ENCODE measurements around the gene ANKS3.

ANKS3 gene

DNA sequence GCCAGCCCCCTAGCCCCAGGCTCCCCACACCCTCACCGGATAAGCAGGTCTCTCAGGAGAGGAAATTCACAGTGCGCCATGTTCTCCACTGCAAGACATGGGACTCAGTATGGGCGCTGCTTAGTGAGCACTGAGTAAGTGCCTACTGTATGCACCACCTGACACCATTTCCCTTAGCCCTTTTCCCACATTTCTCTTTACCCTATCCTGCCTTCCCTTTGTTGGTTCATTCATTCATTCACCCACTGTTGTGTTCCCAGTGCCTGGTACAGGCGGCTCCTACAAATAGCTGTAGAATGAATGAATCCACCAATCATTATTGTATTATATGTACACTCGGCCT, 44.0 kb upstream of the ANKS3 start:
- Histone ChIP-seq H3F3A (ENCODE audit: insufficient read depth) (no peaks in the 10 kb centered on the region), H3K79me2 (ENCODE audit: insufficient read depth, low read length) (no peaks in the 10 kb centered on the region), H4K20me1 (ENCODE audit: low read depth, low read length) (no peaks in the 10 kb centered on the region), H3K27ac (ENCODE audit: low read depth, low read length) (no peak overlapping the region), H2AFZ (ENCODE audit: low read depth, low read length, severe bottlenecking) (no peak overlapping the region), H3K9me2 (replicated peaks; ENCODE audit: insufficient read depth, low read length) (no peaks in the 10 kb centered on the region), H3K4me3 (ENCODE audit: insufficient read depth, low read length, poor library complexity, severe bottlenecking) (no peak overlapping the region), H3K4me2 (ENCODE audit: low read depth, low read length, poor library complexity, severe bottlenecking) (no peak overlapping the region), H3K36me3 (ENCODE audit: low read length) (no peaks in the 10 kb centered on the region), H3K9me3 (ENCODE audit: insufficient read depth, low read length) (no peaks in the 10 kb centered on the region), H3K27me3 (ENCODE audit: low read length) (no peaks in the 10 kb centered on the region), H3K9ac (ENCODE audit: low read length) (no peak overlapping the region)
- TF ChIP-seq, protein P1, sequence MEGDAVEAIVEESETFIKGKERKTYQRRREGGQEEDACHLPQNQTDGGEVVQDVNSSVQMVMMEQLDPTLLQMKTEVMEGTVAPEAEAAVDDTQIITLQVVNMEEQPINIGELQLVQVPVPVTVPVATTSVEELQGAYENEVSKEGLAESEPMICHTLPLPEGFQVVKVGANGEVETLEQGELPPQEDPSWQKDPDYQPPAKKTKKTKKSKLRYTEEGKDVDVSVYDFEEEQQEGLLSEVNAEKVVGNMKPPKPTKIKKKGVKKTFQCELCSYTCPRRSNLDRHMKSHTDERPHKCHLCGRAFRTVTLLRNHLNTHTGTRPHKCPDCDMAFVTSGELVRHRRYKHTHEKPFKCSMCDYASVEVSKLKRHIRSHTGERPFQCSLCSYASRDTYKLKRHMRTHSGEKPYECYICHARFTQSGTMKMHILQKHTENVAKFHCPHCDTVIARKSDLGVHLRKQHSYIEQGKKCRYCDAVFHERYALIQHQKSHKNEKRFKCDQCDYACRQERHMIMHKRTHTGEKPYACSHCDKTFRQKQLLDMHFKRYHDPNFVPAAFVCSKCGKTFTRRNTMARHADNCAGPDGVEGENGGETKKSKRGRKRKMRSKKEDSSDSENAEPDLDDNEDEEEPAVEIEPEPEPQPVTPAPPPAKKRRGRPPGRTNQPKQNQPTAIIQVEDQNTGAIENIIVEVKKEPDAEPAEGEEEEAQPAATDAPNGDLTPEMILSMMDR (IDR thresholded peaks at IDR 0.05; ENCODE audit: insufficient read depth, low read length, poor library complexity, severe bottlenecking): no peak
- TF ChIP-seq EZH2phosphoT487 (conservative IDR thresholded peaks at IDR 0.05; ENCODE audit: low read length): no peak

DNA sequence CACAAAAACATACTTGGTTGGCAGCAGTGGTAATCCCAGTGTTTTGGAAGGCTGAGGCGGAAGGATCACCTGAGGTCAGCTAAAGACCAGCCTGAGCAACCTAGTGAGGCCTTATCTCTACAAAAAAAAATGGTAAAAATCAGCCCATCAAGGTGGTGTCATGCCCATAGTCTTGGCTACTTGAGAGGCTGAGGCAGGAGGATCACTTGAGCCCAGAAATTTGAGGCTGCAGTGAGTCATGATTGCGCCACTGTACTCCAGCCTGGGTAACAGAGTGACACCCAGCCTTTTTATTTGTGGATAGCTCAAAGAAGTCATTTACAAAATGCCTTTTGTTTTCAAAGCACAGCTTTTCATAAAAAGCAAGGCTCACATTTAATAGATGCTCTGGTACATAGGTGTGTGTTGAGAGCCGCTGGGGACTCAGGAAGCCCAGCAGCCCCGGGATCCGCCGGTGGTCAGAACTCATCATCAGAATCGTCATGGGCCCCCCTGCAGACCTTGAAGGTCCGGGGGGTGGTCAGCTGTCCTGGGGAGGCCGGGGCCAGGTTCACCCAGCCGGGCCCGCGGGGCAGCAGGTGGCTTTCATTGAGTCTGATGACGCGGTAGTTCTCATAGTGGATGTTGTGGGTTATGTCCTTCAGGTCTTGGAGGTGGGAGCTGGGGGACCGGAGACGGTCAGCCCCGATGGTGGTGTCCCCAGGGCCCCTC, 43.4 kb upstream of the ANKS3 start:
- no peak for TF ChIP-seq EZH2phosphoT487 (conservative IDR thresholded peaks at IDR 0.05; ENCODE audit: low read length)
- TF ChIP-seq, protein P1 (IDR thresholded peaks at IDR 0.05; ENCODE audit: insufficient read depth, low read length, poor library complexity, severe bottlenecking): no peak
- no peak overlapping the region for H3K4me2 ChIP-seq (ENCODE audit: low read depth, low read length, poor library complexity, severe bottlenecking)
- H3K79me2 ChIP-seq (ENCODE audit: insufficient read depth, low read length): no peaks in the 10 kb centered on the region
- no peaks in the 10 kb centered on the region for H3K27me3 ChIP-seq (ENCODE audit: low read length)
- no peaks in the 10 kb centered on the region for H3K9me3 ChIP-seq (ENCODE audit: insufficient read depth, low read length)
- no peak overlapping the region for H3K4me3 ChIP-seq (ENCODE audit: insufficient read depth, low read length, poor library complexity, severe bottlenecking)
- H3K27ac ChIP-seq (ENCODE audit: low read depth, low read length): no peak overlapping the region
- H3K9me2 ChIP-seq (replicated peaks; ENCODE audit: insufficient read depth, low read length): no peaks in the 10 kb centered on the region
- H3K9ac ChIP-seq (ENCODE audit: low read length): no peak overlapping the region
- no peak overlapping the region for H2AFZ ChIP-seq (ENCODE audit: low read depth, low read length, severe bottlenecking)
- no peaks in the 10 kb centered on the region for H4K20me1 ChIP-seq (ENCODE audit: low read depth, low read length)
- no peaks in the 10 kb centered on the region for H3F3A ChIP-seq (ENCODE audit: insufficient read depth)
- no peaks in the 10 kb centered on the region for H3K36me3 ChIP-seq (ENCODE audit: low read length)

DNA sequence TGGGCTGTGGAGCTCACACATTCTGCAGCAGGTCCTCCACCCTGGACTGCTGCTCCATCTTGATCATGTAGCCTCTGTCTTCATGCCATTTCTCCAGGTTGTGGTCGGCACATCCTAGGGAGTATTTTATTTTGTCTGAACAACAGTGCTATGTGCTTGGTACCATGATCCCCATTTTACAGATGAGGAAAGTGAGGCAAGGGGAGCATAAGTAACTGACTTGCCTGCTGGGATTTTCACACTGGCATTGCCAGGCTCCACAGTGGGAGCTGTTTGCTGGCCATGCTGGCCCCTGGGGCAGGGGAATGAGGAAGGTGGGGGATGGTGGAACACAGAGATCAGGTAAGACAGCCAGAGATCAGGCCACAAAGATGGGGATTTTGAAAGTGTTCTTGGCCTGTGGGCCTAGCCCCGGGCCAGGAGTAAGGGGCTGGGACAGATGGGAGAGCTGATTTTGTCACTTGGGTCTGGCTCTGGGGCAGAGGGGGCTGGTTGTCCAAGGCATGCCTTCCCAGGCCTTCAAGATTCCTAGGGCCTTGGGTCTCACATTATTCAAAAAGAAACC, 42.2 kb upstream of the ANKS3 start:
- H3K9me2 ChIP-seq (replicated peaks; ENCODE audit: insufficient read depth, low read length): no peaks in the 10 kb centered on the region
- H3K9me3 ChIP-seq (ENCODE audit: insufficient read depth, low read length): no peaks in the 10 kb centered on the region
- no peaks in the 10 kb centered on the region for H4K20me1 ChIP-seq (ENCODE audit: low read depth, low read length)
- no peak overlapping the region for H3K4me2 ChIP-seq (ENCODE audit: low read depth, low read length, poor library complexity, severe bottlenecking)
- H3K79me2 ChIP-seq (ENCODE audit: insufficient read depth, low read length): no peaks in the 10 kb centered on the region
- no peaks in the 10 kb centered on the region for H3K27me3 ChIP-seq (ENCODE audit: low read length)
- H3F3A ChIP-seq (ENCODE audit: insufficient read depth): no peaks in the 10 kb centered on the region
- no peak overlapping the region for H3K4me3 ChIP-seq (ENCODE audit: insufficient read depth, low read length, poor library complexity, severe bottlenecking)
- H3K27ac ChIP-seq (ENCODE audit: low read depth, low read length): no peak overlapping the region
- no peaks in the 10 kb centered on the region for H3K36me3 ChIP-seq (ENCODE audit: low read length)
- no peak overlapping the region for H2AFZ ChIP-seq (ENCODE audit: low read depth, low read length, severe bottlenecking)
- H3K9ac ChIP-seq (ENCODE audit: low read length): no peak overlapping the region
- no peak for TF ChIP-seq EZH2phosphoT487 (conservative IDR thresholded peaks at IDR 0.05; ENCODE audit: low read length)
- TF ChIP-seq, protein P1 (IDR thresholded peaks at IDR 0.05; ENCODE audit: insufficient read depth, low read length, poor library complexity, severe bottlenecking): no peak

All from SU-DHL-6 (cell line).